GM06990 (cell line): ENCODE data around the gene LILRA5.
A peak's percentile ranks its signal among the peaks of the same experiment; 100 is the strongest.

Experiments
- DNase-seq: peaks from one replicate; pipeline ENCODE4 v3.0.0-alpha.2; 2011; ENCODE audit not compliant: insufficient read length; ENCODE audit errors: extremely low read depth
- H3K27me3 ChIP-seq: replicated peaks from 2 replicates; pipeline ENCODE4 v1.6.0; 2011; ENCODE audit warnings: low read length; ENCODE audit not compliant: control insufficient read depth, insufficient read depth
- H3K36me3 ChIP-seq: 2 replicates; pipeline ENCODE4 v1.5.1; 2011; ENCODE audit warnings: low read length; ENCODE audit not compliant: control insufficient read depth, insufficient read depth
- H3K4me3 ChIP-seq: replicated peaks from 2 replicates; pipeline ENCODE4 v1.5.1; 2011; ENCODE audit warnings: low read depth, mild to moderate bottlenecking, control low read depth, low read length
- CTCF ChIP-seq: IDR thresholded peaks from 2 replicates; pipeline ENCODE4 v1.5.1; 2011; ENCODE audit warnings: low read length, control low read depth, mild to moderate bottlenecking, inconsistent platforms; ENCODE audit not compliant: insufficient read depth, poor library complexity, severe bottlenecking

Gene LILRA5

GRCh38 chr19:54355675-54356074 lies 42.7 kb upstream of the LILRA5 start:
- TF ChIP-seq CTCF = no peak
- no peaks in the 10 kb centered on the region for H3K36me3 ChIP-seq
- no peak for DNase-seq
- H3K27me3 ChIP-seq = no peaks in the 10 kb centered on the region; the same call in 1 of the 2 replicates
- no peak overlapping the region for H3K4me3 ChIP-seq

GRCh38 chr19:54354761-54355160 lies 41.8 kb upstream of the LILRA5 start:
- H3K27me3 ChIP-seq = no peaks in the 10 kb centered on the region
- H3K4me3 ChIP-seq = no peak overlapping the region
- no peaks in the 10 kb centered on the region for H3K36me3 ChIP-seq
- TF ChIP-seq CTCF = no peak
- no peak for DNase-seq

GRCh38 chr19:54352546-54352945 lies 39.6 kb upstream of the LILRA5 start:
- no peak for DNase-seq
- Histone ChIP-seq H3K36me3 (no peaks in the 10 kb centered on the region), H3K27me3 (no peaks in the 10 kb centered on the region), H3K4me3 (no peak overlapping the region)
- no peak for TF ChIP-seq CTCF

- TF ChIP-seq CTCF = peak; percentile 9
- H3K27me3 ChIP-seq = no peaks in the 10 kb centered on the region
- H3K4me3 ChIP-seq = no peak overlapping the region
- H3K36me3 ChIP-seq = no peaks in the 10 kb centered on the region
- DNase-seq = no peak
Measured at GRCh38 chr19:54352041-54352440, 39.1 kb upstream of the LILRA5 start.

GRCh38 chr19:54351474-54351873 lies 38.5 kb upstream of the LILRA5 start:
- Histone ChIP-seq H3K36me3 (no peaks in the 10 kb centered on the region), H3K4me3 (no peak overlapping the region), H3K27me3 (no peaks in the 10 kb centered on the region)
- no peak for DNase-seq
- no peak for TF ChIP-seq CTCF

GRCh38 chr19:54345938-54346386 lies 33.0 kb upstream of the LILRA5 start:
- no peaks in the 10 kb centered on the region for H3K27me3 ChIP-seq
- DNase-seq = peak; percentile 60
- no peaks in the 10 kb centered on the region for H3K36me3 ChIP-seq
- H3K4me3 ChIP-seq = no peak overlapping the region
- TF ChIP-seq CTCF = no peak
